ENCODE measurements around the gene GHDC. TPM values are rescaled to one million over a fixed set of nuclear protein-coding genes. Genes with fewer than 3 reads are reported as not detected.

The GHDC gene
- total RNA-seq, 4 donors from 2014 or later: 18.8 to 30.8 (median 21.8) TPM

- TF ChIP-seq EP300 (IDR thresholded peaks at IDR 0.05) (no peak), POLR2AphosphoS5 (IDR thresholded peaks at IDR 0.05) (no peak), POLR2A (IDR thresholded peaks at IDR 0.05) (no peak), CTCF (IDR thresholded peaks at IDR 0.05) (no peak)
- Histone ChIP-seq H3K4me3 (no peak overlapping the region), H3K36me3 (no peaks in the 10 kb centered on the region), H3K9me3 (no peaks in the 10 kb centered on the region), H3K4me1 (peaks cover 0 to 34% (median 16%) of the 10 kb centered on the region in 3 donors), H3K27ac (no peak overlapping the region), H3K27me3 (peaks cover 52% of the 10 kb centered on the region)
- WGBS, 2 donors (ENCODE audit: low coverage in 1 of 2): 25% methylated on average over 1 of the region's 1 CpG; no CpG with 5 or more reads in 1 of the 2 donors
- no peak for ATAC-seq
Measured at GRCh38 chr17:42179335-42179734, 15.0 kb downstream of the GHDC start.

- Histone ChIP-seq H3K27ac (no peak overlapping the region), H3K9me3 (no peaks in the 10 kb centered on the region), H3K4me3 (no peak overlapping the region), H3K36me3 (no peaks in the 10 kb centered on the region), H3K27me3 (peaks cover 52% of the 10 kb centered on the region), H3K4me1 (peaks cover 0 to 29% (median 16%) of the 10 kb centered on the region in 3 donors)
- no peak for ATAC-seq
- no peak for TF ChIP-seq POLR2A (IDR thresholded peaks at IDR 0.05)
- no peak for TF ChIP-seq EP300 (IDR thresholded peaks at IDR 0.05)
- no peak for TF ChIP-seq POLR2AphosphoS5 (IDR thresholded peaks at IDR 0.05)
- no peak for TF ChIP-seq CTCF (IDR thresholded peaks at IDR 0.05)
- 24% methylated on average over 10 of the region's 14 CpGs; no CpG with 5 or more reads in 1 of the 2 donors for WGBS, 2 donors (ENCODE audit: low coverage in 1 of 2)
Measured at GRCh38 chr17:42178817-42179216, 15.5 kb downstream of the GHDC start.

GRCh38 chr17:42177684-42178083, 16.6 kb downstream of the GHDC start:
- Histone ChIP-seq H3K36me3 (no peaks in the 10 kb centered on the region), H3K27me3 (peaks cover 48% of the 10 kb centered on the region), H3K9me3 (no peaks in the 10 kb centered on the region), H3K4me1 (peaks cover 0 to 20% (median 13%) of the 10 kb centered on the region in 3 donors), H3K27ac (no peak overlapping the region), H3K4me3 (no peak overlapping the region)
- no CpG with 5 or more reads among the region's 2 CpGs for WGBS, 2 donors (ENCODE audit: low coverage in 1 of 2)
- TF ChIP-seq CTCF (IDR thresholded peaks at IDR 0.05) (no peak), POLR2AphosphoS5 (IDR thresholded peaks at IDR 0.05) (no peak), POLR2A (IDR thresholded peaks at IDR 0.05) (no peak), EP300 (IDR thresholded peaks at IDR 0.05) (no peak)
- no peak for ATAC-seq

- no peak for TF ChIP-seq POLR2A (IDR thresholded peaks at IDR 0.05)
- TF ChIP-seq CTCF (IDR thresholded peaks at IDR 0.05): no peak
- no peak for TF ChIP-seq POLR2AphosphoS5 (IDR thresholded peaks at IDR 0.05)
- TF ChIP-seq EP300 (IDR thresholded peaks at IDR 0.05): no peak
- Histone ChIP-seq H3K36me3 (no peaks in the 10 kb centered on the region), H3K9me3 (no peaks in the 10 kb centered on the region), H3K4me1 (no peaks in the 10 kb centered on the region), H3K4me3 (no peak overlapping the region), H3K27me3 (peaks cover 25% of the 10 kb centered on the region), H3K27ac (no peak overlapping the region)
- no peak for ATAC-seq
- WGBS, 2 donors (ENCODE audit: low coverage in 1 of 2): 65% methylated on average over 9 of the region's 14 CpGs; no CpG with 5 or more reads in 1 of the 2 donors
Measured at GRCh38 chr17:42174126-42174783, 20.0 kb downstream of the GHDC start.

GRCh38 chr17:42171831-42172230, 22.5 kb downstream of the GHDC start:
- no peak overlapping the region for H3K27ac ChIP-seq
- no peak for TF ChIP-seq EP300 (IDR thresholded peaks at IDR 0.05)
- TF ChIP-seq CTCF (IDR thresholded peaks at IDR 0.05): no peak
- no peak for TF ChIP-seq POLR2AphosphoS5 (IDR thresholded peaks at IDR 0.05)
- TF ChIP-seq POLR2A (IDR thresholded peaks at IDR 0.05): no peak
- H3K27me3 ChIP-seq: peaks cover 12% of the 10 kb centered on the region
- H3K4me3 ChIP-seq: no peak overlapping the region
- 32% methylated on average over 2 of the region's 11 CpGs; no CpG with 5 or more reads in 1 of the 2 donors for WGBS, 2 donors (ENCODE audit: low coverage in 1 of 2)
- H3K9me3 ChIP-seq: no peaks in the 10 kb centered on the region
- H3K36me3 ChIP-seq: no peaks in the 10 kb centered on the region
- no peaks in the 10 kb centered on the region for H3K4me1 ChIP-seq
- no peak for ATAC-seq
